ENCODE measurements around the gene MRE11. TPM values are rescaled to one million over a fixed set of nuclear protein-coding genes. Genes with fewer than 3 reads are reported as not detected.
A peak's percentile ranks its signal among the peaks of the same experiment; 100 is the strongest.

MRE11 gene
- total RNA-seq, 6 experiments from 2014 or later, result 4.5 to 7.7 (median 5.0) TPM

GRCh38 chr11:94477624-94478023 is 16.0 kb downstream of the MRE11 start:
- H3K4me1 ChIP-seq, result no peaks in the 10 kb centered on the region
- intact Hi-C loops (cut with DNase I), result no loop called here
- H3K4me3 ChIP-seq, result no peak overlapping the region
- H3K27ac ChIP-seq, result no peak overlapping the region
- 66% methylated on average over 2 of the region's 2 CpGs for WGBS (ENCODE audit: insufficient coverage, low coverage, low lambda C conversion rate, missing lambda C conversion rate)
- TF ChIP-seq POLR2A (IDR thresholded peaks at IDR 0.05) (no peak), CTCF (IDR thresholded peaks at IDR 0.05) (no peak)
- H3K27me3 ChIP-seq, result no peaks in the 10 kb centered on the region
- no peak for ATAC-seq
- no peaks in the 10 kb centered on the region for H3K9me3 ChIP-seq
- no peak for DNase-seq
- no peaks in the 10 kb centered on the region for H3K36me3 ChIP-seq

GRCh38 chr11:94472916-94473799 is 20.5 kb downstream of the MRE11 start:
- ATAC-seq (peak in 2 of 4 donors; percentile 39 to 42), DNase-seq (no peak)
- Histone ChIP-seq H3K9me3 (no peaks in the 10 kb centered on the region), H3K27me3 (no peaks in the 10 kb centered on the region), H3K4me3 (no peak overlapping the region), H3K4me1 (no peaks in the 10 kb centered on the region), H3K27ac (no peak overlapping the region), H3K36me3 (peaks cover 0 to 9% (median 0%) of the 10 kb centered on the region in 4 donors)
- intact Hi-C loops (cut with DNase I), result no loop called here
- TF ChIP-seq POLR2A (IDR thresholded peaks at IDR 0.05), result no peak
- no peak for TF ChIP-seq CTCF (IDR thresholded peaks at IDR 0.05)
- 93% methylated on average over 3 of the region's 3 CpGs for WGBS (ENCODE audit: insufficient coverage, low coverage, low lambda C conversion rate, missing lambda C conversion rate)

- H3K27me3 ChIP-seq, result no peaks in the 10 kb centered on the region
- no peaks in the 10 kb centered on the region for H3K9me3 ChIP-seq
- peaks cover 0 to 9% (median 3%) of the 10 kb centered on the region in 4 donors for H3K36me3 ChIP-seq
- ATAC-seq (no peak), DNase-seq (no peak)
- no peak overlapping the region for H3K4me3 ChIP-seq
- H3K27ac ChIP-seq, result no peak overlapping the region
- intact Hi-C loops (cut with DNase I), result no loop called here
- 96% methylated on average over 2 of the region's 2 CpGs for WGBS (ENCODE audit: insufficient coverage, low coverage, low lambda C conversion rate, missing lambda C conversion rate)
- TF ChIP-seq CTCF (IDR thresholded peaks at IDR 0.05) (no peak), POLR2A (IDR thresholded peaks at IDR 0.05) (no peak)
- H3K4me1 ChIP-seq, result no peaks in the 10 kb centered on the region
Measured at GRCh38 chr11:94469416-94469815, 24.2 kb downstream of the MRE11 start.

GRCh38 chr11:94459576-94459975 is 34.1 kb downstream of the MRE11 start:
- ATAC-seq (no peak), DNase-seq (no peak)
- no peaks in the 10 kb centered on the region for H3K27me3 ChIP-seq
- peaks cover 0 to 4% (median 2%) of the 10 kb centered on the region in 4 donors for H3K36me3 ChIP-seq
- no peaks in the 10 kb centered on the region for H3K9me3 ChIP-seq
- no peak overlapping the region for H3K4me3 ChIP-seq
- H3K4me1 ChIP-seq, result no peaks in the 10 kb centered on the region
- TF ChIP-seq POLR2A (IDR thresholded peaks at IDR 0.05) (no peak), CTCF (IDR thresholded peaks at IDR 0.05) (no peak)
- 92% methylated on average over 2 of the region's 2 CpGs for WGBS (ENCODE audit: insufficient coverage, low coverage, low lambda C conversion rate, missing lambda C conversion rate)
- H3K27ac ChIP-seq, result no peak overlapping the region
- intact Hi-C loops (cut with DNase I), result no loop called here

Measured in right lobe of liver (tissue), 6 donors.